Renal pelvis (tissue), 4 donors: ENCODE data around the gene PAH. TPM values are rescaled to one million over a fixed set of nuclear protein-coding genes. Genes with fewer than 3 reads are reported as not detected.

Experiments used
- DNase-seq: peaks from one replicate; pipeline ENCODE4 v3.0.0-alpha.2; 2013
- polyA plus RNA-seq, 3 donors: library from polyadenylated mRNA; unstranded; fragments of 120-200 nt; gene quantifications; one replicate each; pipeline ENCODE4 v1.2.1, GENCODE V29; 2013; ENCODE audit not compliant: insufficient read length in 3 of 3

PAH gene
- polyA plus RNA-seq, 3 donors = 50.3 to 68.2 (median 67.0) TPM

GRCh38 chr12:102903337-102904007 lies 13.6 kb downstream of the PAH start:
- no peak for DNase-seq

DNA sequence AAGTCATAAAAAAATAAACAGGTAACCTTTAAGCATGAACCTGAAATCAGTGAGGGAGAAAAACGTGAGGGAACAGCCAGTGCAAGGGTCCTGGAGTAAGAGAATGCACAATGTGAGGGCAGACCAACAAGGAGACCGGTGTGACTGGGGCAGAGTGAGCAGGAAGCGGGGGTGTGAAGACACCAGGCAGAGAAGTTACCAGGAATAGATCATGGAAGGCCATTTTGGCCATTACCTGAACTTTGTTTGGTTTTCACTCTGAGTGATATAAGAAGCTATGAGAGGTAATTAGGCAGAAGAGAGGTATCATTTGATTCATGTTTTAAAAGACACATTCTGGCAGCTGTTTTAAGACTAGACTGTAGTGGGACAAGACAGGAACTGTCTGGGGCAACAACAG lies 15.0 kb downstream of the PAH start:
- no peak for DNase-seq

DNA sequence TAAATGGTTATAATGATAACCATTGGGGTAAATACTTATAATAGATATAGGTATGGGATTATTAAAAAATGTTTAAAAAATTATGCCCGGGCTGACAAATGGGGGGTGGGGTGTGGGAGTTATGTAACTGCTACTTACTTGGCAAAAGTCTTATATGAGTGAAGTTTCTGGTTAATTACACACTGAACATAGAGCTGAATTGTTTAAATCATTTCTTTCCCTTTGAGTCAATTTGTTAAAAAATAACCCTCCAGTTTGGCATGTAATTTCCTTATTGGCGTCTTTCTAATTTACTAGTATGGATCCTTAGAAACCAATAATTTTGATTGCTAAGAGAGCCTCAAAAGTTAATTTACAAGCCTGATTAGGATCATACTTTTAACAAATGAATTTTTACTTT lies 16.7 kb downstream of the PAH start:
- DNase-seq = no peak

DNA sequence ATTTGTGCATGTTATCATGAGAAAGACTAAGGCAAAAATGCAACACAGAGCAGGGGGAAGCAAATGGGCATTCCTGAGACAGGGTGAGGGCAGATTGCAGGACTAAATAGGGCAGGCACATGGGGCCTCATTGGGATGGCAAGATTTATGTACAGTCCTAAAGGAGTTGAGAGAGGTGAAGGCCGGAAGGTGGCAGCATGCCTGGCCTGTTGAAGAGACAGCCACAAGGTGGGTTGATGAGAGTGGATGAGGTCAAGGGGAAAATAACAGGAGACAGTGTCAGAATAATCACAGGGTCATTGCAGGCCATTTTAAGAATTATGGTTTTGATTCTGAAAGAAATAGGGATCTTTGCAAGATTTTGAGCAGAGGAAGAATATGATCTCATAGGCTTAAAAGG lies 21.0 kb downstream of the PAH start:
- DNase-seq = no peak

DNA sequence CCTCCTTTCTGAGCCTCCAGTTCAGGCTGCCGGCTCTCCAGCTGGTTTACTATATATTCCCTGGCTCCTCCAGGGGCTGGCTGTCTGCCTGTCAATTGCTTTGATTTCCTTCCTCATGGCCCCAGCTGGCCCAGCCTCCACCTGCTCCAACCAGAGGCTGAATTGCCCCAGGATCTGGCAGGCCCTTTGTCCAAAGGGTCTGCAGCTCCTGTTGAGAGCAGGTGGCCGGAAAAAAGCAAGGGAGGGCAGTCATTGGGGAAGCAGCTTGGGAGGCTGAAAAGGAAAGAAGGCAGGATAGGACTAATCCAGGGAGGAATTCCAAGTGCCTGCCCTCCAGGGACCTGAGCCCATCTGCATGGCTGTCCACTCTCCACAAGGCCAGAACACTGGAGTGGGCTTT lies 25.3 kb downstream of the PAH start:
- no peak for DNase-seq

DNA sequence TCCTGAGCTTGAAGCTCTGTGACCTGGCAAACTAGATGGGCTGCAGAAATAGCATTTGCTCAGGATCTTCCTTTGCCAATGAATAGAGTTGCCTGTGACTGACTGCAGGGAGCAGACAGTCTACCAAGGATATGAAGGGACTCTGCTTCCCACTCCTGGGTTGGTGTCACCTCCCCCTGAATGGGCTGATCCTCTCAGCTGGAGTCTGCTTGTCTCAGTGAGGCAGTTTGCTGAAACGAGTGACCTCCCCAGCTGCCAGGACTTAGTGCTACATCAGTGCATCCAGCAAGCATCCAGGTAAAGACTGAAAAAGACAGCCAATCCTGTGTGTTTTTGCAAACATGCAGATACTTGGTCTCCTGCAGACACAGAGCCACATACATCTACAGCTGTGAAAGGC lies 28.5 kb downstream of the PAH start:
- DNase-seq = no peak

DNA sequence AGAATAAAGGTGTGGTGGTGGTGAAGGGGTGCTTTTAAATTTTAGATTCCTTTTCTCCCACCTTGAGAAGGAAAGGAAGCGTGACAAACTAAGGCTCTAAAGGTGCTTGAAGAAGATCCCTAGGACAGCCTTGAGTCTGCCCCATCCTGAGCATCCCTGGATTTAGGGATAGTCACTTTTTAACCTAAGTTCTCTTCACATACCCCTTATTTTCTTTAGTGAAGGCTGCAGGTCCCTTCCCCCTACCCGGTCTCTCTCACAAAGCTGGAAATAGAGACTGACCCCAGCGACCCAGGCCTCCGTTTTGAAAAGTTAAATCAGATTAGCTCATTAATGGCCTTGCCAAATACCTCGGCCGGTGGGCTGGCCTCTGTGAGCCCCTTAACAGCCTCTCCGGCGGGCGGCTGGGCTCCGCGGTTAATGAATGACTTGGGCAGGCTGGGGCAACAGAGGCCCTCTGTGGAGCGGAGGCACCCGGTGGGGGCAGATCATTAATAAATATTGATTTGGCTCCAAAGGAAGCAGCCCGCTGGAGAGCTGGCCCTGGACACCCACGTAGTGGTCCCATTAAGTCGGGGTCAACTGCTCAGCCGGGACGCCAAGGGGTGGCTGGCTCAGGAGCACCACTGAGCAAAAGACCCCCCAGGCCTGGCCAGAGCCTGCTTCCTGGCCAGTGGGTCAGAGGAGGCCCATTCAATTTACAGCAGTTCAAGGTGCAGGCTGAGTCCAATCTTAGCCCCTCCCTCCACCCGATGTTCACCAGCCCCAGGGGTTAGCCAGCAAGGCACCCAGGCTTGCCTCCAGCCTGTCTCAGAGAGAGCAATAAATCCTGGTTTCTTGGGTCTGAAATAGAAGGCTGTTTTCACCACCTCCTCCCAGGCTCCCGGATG lies 31.8 kb downstream of the PAH start:
- DNase-seq = no peak

DNA sequence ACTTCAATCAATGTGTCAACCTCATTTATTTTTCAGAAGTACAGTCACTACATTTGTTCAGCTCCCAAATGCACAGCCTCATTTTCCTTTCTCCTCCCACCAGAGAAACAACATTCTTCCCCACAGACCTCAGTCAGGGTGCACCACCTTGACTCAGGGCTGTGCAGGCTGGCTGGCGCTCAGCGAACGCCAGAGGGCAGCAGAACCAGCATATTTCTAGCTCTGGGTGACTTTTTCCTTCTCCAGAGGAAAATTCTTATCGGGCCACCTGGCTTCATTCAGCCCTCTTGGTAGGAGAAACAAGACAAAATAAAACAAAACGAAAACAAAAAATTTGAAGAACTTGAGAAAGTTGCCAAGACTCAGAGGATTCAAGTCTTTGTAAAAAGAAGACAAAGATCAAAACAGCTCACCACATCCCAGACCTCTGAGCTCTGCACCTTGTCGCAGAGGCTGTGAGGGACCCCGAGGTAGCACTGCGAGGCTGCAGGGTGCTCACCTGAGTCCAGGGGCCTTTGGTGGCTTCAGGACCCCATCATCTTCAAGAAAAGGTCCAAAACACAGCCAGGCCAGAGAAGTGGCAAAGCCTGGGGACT lies 33.7 kb downstream of the PAH start:
- DNase-seq = peak; percentile 39

DNA sequence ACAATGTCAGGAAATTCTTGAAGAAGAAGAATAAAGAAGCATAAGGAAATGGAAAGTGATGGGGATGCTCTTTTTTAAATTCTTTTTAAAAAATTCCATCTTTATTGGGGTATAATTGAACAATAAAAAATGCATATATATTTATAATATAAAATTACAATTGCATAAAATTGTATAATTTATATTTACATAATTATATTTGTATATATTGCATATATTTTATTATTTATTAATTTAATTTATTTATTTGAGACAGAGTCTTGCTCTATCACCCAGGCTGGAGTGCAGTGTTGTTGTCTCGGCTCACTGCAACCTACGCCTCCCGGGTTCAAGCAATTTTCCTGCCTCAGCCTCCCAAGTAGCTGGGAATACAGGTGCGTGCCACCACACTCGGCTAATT lies 36.3 kb downstream of the PAH start:
- no peak for DNase-seq

DNA sequence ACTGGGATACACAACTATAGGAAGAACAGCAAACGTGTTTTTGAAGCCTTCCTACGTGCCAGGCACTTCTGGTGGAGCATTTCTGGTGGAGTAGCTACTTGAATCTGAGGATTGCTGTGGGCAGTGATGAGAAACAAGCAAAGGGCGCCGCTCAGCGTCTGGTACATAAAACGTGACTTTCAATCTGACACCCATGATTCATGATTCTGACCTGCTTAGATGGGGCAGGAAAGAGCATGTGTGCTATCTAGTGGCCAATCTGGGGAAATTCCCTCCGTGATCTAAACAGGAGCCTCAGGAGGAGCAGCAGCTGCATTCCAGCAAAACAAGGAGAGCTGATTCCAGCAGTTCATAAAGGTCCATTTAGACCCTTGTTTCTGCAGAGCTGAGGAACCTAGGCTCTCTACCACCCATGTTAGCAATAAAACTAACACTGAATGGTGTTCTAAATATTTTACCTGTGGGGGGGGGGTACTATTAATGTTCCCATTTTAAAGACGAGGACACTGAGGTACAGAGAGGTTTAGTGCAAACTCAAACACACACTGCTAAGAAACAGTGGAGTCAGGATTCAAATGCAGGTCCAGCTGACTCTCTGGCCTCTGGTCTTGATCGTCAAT lies 37.8 kb downstream of the PAH start:
- DNase-seq = peak; percentile 73

- no peak for DNase-seq
These were observed 40.2 kb downstream of the PAH start for GRCh38 chr12:102876883-102877282.

GRCh38 chr12:102874819-102875218 lies 42.2 kb downstream of the PAH start:
- DNase-seq = no peak

DNA sequence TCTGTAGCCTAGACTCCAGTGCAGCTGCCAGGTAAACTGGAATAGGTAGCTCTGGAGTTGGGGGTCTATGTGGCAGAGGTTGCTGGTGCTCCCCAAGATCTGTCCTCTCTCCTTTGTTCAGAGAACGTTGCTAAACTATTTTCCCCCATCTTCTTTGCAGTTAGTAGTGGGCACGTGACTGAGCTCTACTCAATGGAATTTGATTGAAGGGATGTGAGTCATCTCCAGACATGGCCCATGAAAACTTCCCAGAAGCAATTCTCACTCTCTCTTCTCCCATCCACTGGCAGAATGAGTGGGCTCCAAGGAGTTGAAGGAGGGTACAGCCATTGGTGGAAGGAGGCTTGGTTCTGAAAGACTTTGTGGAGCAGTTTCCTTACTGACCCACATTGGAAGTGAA lies 44.0 kb downstream of the PAH start:
- no peak for DNase-seq

GRCh38 chr12:102871014-102871413 lies 46.0 kb downstream of the PAH start:
- DNase-seq = no peak

DNA sequence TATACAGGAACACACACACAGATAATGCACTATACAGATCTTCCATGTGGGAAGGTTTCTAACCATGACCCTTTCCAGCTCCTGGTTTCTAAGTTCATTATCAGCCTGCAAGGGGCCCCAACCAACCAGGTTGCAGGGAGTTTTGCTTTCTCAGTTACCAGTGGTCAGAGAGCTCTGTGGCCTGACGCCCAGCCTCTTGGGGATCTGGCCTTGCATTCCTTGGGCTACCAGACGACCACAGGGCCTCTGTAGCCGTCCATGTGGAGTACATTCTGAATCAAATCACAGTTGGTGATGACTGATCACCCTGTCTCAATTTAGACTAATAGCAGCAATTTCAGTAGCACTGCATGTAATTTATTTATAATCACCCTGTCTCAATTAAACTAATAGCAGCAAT lies 47.5 kb downstream of the PAH start:
- no peak for DNase-seq

DNA sequence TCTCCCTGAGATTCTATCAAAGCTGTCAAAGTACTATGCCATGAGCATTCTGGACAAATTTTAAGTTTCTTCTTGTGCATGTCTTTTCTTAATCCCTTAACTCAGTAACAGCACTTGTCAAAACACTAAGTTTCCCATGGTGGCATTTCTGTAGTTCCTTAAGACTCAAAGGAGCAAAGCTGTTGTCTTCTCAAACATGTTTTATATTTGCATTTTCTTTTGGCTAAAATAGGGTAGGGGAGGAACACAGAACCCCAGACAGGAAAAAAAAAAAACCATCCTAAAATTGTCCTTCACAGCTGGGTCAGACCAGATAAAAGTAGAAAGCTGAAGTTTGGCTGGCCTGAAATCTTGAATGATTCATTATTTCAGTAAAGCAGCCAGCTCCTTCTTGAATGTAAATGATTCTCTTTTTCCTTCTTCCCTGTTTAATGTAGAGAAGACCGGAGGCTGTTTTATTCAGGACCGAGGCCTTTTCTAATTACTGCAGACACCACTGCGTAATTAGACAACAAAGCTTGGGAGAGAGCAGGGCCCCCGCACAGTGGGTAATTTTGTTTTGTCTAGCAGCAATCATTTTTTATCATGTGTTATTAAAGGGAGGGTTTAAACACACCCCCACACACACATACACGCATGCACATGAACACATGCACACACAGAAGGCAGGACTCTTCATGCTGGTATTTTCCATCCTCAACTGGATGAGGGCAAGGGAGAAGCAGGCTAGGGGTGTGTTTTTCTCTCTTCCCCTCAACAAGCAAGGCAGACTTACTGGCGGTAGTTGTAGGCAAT lies 51.0 kb downstream of the PAH start:
- DNase-seq = no peak

DNA sequence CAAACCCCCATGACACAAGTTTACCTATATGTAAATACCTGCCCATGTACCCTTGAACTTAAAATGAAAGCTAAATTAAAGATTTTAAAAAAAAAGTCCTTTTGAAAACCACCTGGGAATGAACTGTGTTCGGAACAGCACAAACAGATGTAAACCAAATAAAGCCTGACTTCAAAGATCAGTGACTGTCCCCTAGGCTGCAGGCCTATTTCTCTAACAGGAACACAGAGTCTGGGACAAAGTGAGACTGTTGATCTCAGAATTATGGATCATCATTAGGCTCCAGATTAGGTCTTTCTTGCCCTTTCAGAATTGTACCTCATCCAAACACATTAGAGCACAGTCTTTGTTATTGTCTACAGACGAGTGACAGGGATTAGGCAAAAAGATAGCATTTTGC lies 54.6 kb downstream of the PAH start:
- DNase-seq = no peak

GRCh38 chr12:102851246-102851645 lies 65.8 kb downstream of the PAH start:
- no peak for DNase-seq

- DNase-seq = no peak
These were observed 67.2 kb downstream of the PAH start for GRCh38 chr12:102849722-102850447.

GRCh38 chr12:102848832-102849231 lies 68.2 kb downstream of the PAH start:
- DNase-seq = no peak

GRCh38 chr12:102847131-102847530 lies 69.9 kb downstream of the PAH start:
- DNase-seq = no peak
